ENCODE results near the gene ADGRL2.

The ADGRL2 gene

DNA sequence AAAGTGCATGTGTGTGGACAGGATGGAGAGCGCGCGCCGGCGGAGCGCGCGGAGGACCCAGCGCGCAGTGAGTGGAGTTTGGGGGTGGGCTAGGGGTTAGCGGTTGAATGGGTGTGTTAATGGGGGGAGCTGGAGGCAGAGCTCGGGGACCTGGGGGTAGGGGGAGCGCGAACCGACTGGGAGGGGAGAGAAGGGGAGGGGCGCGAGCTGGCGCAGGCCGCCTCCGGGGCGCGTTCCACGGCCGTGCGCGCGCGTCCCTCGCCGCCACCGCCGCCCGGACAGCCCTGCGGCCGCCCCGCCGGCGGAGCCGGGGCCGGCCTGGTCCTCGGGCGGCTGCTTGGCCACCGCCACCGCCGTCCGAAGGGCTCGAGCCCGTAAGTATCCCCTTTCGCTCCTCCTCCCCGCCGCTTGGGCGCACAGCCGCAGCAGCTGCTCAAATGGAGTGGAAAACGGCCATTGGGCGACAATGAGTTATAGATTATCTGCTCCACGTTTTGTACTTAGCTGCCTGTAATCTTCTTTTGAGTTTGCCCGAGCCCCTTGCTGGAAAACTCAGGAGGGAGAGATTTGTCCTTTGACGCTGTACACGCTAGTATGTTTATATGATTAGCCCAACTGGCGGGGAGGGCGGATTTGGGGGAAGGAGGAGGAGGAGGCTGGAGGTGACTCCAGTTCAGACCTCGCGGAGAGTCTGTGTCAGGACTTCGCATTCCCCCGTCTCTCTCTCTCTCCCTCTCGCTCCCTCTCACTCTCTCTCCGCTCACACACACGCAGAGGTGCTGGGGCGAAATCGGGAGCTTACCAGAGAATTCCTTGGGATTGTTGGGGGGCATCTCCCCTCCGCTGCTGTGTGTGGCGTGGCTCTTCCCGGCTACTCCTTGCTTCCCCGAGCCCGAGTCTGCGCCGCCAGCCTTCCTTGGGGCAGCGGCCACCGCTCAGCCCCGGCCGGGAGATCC, at the start of gene ADGRL2:
TSS of gene ADGRL2 (plus strand) at position 240 of the 956 bp plus-strand sequence. CDS start 36,051 bp downstream, outside the sequence.
- peak; percentile 76 for DNase-seq (ENCODE audit: low read depth)

DNA sequence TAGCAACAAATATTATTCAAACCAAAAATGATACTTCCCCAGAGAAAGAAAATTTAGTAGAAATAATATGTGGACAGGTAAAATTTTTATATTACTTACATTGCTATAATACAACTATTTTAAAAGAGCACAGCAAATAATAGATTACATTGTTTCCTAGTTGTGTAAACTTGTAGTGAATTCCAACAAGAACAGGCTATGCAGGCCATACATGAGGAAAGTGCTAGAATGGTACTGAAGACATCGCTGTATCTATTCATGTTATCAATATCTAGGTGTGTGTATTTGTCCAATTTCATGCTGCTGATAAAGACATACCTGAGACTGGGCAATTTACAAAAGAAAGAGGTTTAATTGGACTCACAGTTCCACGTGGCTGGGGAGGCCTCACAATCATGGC, 47.9 kb upstream of the ADGRL2 start:
- no peak for DNase-seq (ENCODE audit: low read depth)

DNA sequence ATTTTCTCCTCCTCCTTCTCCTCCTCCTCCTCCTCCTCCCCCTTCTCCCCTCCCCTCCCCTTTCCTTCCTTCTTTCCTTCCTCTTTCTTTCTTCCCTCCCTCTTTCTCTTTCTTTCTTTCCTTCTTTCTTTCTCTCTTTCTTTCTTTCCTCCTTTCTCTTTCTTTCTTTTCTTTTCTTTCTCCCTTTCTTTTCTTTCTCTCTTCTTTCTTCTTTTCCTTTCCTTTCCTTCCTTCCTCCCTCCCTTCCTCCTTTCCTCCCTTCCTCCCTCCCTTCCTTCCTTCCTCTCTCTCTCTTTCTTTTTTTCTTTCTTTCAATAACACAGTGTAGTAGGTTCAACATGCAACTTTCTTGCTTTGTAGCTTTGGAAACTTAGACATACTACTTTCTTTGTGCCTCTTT, 46.3 kb upstream of the ADGRL2 start:
- DNase-seq (ENCODE audit: low read depth) = no peak

GRCh38 chr1:81756872-81757271, 43.9 kb upstream of the ADGRL2 start:
- DNase-seq (ENCODE audit: low read depth) = no peak

GRCh38 chr1:81757398-81758020, 43.2 kb upstream of the ADGRL2 start:
- no peak for DNase-seq (ENCODE audit: low read depth)

DNA sequence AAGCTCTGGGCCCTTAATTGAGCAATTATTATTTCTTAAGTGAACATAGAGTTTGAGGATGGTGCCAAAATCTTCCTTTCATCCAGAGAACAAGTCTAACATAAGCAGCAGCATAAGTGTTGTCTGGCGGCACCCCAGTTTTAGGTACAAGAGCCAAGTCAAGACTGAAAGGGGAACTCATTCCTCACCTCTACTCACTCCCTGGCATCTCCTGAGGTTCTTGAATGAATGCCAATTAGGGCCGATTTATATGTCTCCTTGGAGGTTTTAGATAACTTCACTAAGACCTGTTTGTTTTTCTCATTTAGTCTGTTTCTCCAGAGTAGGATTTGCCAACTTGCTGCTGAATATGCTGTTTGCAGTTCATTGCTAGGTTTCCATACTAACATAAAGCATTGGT, 42.6 kb upstream of the ADGRL2 start:
- DNase-seq (ENCODE audit: low read depth) = no peak

DNA sequence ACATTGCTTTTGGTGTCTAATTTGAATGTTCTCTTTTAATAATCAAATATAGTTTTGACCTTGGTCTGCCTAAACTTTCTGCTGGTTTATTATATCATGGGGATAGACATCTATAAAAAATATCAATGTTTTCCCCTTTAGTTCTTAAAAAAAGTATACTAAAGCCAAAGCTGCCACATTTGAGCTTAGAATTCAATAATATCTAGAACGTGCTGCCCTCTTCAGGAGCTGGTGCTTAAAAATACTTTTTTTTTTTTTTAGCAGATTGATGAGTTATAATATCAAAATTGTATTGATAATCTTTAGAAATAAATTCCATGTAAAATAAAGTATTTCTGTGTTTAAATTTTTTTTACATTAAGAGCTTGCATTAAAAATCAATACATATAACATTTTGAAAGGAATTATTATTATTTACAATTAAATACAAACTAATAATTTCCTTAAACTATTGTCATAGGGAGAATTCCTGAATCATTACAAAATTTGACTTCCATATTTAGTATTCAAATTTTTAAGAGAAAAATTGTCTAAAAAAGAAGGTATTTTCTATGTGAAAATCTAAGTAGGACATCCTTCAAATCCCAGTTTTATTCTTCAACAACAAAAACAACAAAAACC, 40.1 kb upstream of the ADGRL2 start:
- peak; percentile 4 for DNase-seq (ENCODE audit: low read depth)

DNA sequence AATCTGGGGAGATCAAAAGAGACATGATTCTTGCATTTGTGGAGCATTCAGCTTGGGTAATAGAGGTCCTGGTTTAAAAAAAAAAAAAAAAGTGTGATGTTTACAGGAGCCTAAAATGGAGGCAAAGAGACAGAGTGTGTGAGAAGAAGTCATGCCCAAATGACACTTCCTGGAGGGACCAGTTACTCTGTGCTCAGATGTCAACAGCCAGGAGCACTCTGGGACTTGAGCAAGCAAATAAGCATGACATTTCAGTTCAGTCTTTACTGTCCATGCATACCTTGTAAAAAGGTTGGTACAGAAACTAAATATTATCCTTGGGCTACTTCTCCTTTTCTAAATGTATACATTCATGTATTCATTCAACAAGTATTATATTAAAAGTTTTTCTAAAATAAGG, 25.2 kb upstream of the ADGRL2 start:
- DNase-seq (ENCODE audit: low read depth) = no peak

- no peak for DNase-seq (ENCODE audit: low read depth)
These were observed 19.9 kb upstream of the ADGRL2 start for GRCh38 chr1:81780705-81781454.

DNA sequence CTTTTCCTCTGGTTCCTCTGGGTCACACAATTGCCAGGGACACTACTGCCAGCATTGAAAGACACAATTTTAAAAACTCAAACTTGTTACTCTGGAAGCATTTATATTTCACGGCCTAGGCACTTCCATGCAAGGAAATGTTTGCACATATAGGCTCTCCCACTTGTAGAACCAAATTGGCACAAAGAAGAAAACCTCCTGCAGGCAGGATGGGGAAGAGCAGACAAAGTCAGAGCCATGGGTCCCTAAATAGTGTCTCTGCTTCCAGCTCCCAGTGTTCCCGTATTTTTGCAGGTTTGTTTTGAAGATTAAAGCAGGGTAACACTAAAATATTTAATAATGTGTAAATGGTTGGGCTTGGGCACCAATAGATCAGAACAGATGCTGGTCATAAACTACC, 19.0 kb upstream of the ADGRL2 start:
- DNase-seq (ENCODE audit: low read depth) = no peak

DNA sequence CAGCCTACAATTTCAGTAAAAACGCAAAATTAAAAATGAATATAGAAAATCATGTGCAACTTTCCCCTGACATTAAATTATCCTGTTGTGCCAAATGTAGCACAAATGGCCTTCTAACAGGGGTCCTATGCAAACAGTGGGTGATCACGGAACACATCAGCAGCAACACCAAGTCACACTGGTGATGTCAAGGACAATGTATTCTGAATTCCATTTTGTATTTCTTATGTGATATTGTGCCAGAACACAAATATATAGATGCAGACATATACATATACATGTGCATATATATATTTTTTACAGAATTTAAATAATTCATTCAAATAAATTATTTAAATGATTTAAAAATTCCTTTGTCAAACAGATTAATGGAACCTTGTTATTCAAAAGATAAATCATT, 8.6 kb upstream of the ADGRL2 start:
- DNase-seq (ENCODE audit: low read depth) = no peak

DNA sequence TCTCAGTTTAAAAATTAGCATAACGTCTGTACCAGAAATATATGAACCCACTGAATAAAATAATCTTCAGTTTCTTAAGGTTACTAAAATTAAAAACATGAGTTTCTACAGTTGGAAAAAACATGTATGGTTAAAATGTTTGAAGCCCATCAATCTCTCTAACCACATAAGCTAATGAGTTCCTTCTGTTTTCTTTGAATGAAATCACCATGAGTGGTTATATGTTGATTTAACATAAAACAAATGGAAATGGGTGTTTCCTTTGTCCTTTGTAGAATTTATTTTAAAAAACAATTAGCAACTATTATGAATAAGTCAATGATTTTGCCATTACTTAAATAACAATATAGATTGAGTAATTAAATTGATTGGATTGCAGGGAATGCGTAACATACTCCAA, 3.0 kb upstream of the ADGRL2 start:
- no peak for DNase-seq (ENCODE audit: low read depth)

DNA sequence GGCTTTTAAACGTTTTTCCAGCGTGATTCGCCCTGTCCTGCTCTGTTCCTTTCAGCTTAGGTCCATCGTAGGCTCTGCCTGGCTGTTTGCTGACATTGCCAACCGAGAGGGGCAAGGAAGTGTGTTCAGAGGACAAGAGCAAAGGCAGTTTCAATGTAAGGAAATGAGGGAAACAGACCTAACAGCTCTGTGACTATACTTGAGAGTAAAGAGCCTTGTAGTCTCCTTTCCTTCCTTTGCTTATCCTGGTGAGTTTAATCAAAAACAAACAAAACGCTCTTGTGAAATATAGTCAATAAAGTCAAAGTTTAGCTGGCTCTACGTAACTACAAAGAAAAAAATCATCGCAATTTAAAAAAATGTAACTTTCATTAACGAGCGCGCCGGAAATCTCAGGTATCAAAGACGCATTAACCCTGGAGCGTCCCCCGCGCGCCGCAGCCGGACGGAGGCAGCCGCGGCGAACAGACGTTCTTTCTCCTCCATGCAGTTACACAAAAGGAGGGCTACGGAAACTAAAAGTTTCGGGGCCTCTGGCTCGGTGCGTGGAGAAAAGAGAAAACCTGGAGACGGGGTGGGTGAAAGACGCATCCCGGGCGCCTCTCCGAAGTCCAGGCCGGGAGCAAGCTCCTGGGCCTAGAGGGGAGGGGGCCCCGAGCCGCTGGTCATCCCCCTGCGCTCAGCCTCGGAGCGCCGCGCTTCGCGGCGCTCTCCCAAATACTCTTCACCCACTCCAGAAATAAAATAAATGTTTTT, 617 bp upstream of the ADGRL2 start:
- DNase-seq (ENCODE audit: low read depth) = no peak

GRCh38 chr1:81801651-81802456, 1.1 kb downstream of the ADGRL2 start:
- DNase-seq (ENCODE audit: low read depth) = no peak

GRCh38 chr1:81802457-81802706, 1.6 kb downstream of the ADGRL2 start:
- DNase-seq (ENCODE audit: low read depth) = no peak

GRCh38 chr1:81802707-81803430, 2.1 kb downstream of the ADGRL2 start:
- DNase-seq (ENCODE audit: low read depth) = no peak

- DNase-seq (ENCODE audit: low read depth) = no peak
These were observed 2.8 kb downstream of the ADGRL2 start for GRCh38 chr1:81803431-81804110.

GRCh38 chr1:81804312-81804711, 3.6 kb downstream of the ADGRL2 start:
- no peak for DNase-seq (ENCODE audit: low read depth)

- no peak for DNase-seq (ENCODE audit: low read depth)
These were observed 5.0 kb downstream of the ADGRL2 start for GRCh38 chr1:81805537-81806431.
